AG09319 (cell line): Measurements from ENCODE around the gene NRP1.

ENCODE experiments used
- DNase-seq: peaks from one replicate; pipeline ENCODE4 v3.0.0-alpha.2; 2010; ENCODE audit warnings: low read depth; ENCODE audit errors: extremely low read depth
- CTCF ChIP-seq: IDR thresholded peaks from 2 replicates; pipeline ENCODE4 v1.5.1; 2011; ENCODE audit warnings: low read depth, mild to moderate bottlenecking, inconsistent platforms, low read length, moderate library complexity

Gene NRP1

GRCh38 chr10:33150889-33151288, 183.6 kb downstream of the NRP1 start:
- no peak for TF ChIP-seq CTCF
- no peak for DNase-seq

GRCh38 chr10:33150146-33150545, 184.3 kb downstream of the NRP1 start:
- TF ChIP-seq CTCF: no peak

GRCh38 chr10:33147013-33147310, 187.5 kb downstream of the NRP1 start:
- no peak for TF ChIP-seq CTCF
- no peak for DNase-seq

More at GRCh38 chr10:33150146-33150545, 184.3 kb downstream of the NRP1 start:
- no peak for DNase-seq

- no peak for DNase-seq
- TF ChIP-seq CTCF: no peak
Measured at GRCh38 chr10:33146189-33147012, 188.1 kb downstream of the NRP1 start.

- no peak for DNase-seq
- TF ChIP-seq CTCF: no peak
Measured at GRCh38 chr10:33145451-33146188, 188.8 kb downstream of the NRP1 start.

- DNase-seq: peak; percentile 49
- no peak for TF ChIP-seq CTCF
Measured at GRCh38 chr10:33143160-33143728, 191.2 kb downstream of the NRP1 start.

- DNase-seq: no peak
- TF ChIP-seq CTCF: no peak
Measured at GRCh38 chr10:33142295-33142694, 192.2 kb downstream of the NRP1 start.
